ENCODE results near the gene CCDC7.
"Not testable (repeated sequence)": the region's sequence is repeated elsewhere in the genome, so short reads cannot be mapped to it uniquely, and the experiment has no call there.

CCDC7 gene

DNA sequence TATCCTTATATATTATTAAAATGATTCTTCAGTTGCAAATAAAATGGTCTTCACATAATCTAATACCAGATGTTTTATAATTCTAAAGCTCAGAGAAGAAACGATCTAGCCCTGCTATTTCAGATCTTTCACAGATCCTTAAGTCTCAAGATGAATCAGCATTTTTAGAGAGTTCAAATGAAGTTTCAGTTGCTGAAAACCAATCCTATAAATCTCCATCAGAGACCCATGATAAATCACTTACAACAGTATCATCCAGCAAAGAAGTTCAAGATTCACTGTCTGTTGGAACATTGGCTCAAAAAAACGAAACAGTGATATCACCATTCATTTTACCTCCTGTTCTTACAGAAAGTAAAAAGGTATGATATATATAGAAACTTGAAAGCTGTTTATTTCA lies 137.0 kb downstream of the CCDC7 start:
- DNase-seq, result no peak

DNA sequence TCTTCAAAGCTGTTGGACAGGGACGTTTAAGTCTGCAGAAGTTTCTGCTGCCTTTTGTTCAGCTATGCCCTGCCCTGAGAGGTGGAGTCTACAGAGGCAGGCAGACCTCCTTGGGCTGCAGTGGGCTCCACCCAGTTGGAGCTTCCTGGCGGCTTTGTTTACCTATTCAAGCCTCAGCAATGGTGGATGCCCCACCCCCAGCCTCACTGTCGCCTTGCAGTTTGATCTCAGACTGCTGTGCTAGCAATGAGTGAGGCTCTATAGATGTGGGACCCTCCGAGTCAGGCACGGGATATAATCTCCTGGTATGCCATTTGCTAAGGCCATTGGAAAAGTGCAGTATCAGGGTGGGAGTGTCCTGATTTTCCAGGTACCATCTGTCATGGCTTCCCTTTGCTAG lies 152.1 kb downstream of the CCDC7 start:
- not testable (repeated sequence) for DNase-seq

DNA sequence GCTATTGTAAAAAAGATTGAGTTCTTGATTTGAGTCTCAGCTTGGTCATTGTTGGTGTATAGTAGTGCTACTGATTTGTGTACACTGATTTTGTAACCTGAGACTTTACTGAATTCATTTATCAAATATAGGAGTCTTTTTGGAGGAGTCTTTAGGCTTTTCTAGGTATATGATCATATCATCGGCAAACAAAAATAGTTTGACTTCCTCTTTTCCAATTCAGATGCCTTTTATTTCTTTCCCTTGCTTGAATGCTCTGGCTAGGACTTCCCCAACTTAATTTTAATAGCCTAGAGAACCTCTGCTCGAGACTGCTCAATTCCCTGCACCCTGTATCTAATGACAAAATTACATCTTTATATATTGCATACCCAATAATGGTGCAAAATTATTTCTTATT lies 154.4 kb downstream of the CCDC7 start:
- no peak for DNase-seq

DNA sequence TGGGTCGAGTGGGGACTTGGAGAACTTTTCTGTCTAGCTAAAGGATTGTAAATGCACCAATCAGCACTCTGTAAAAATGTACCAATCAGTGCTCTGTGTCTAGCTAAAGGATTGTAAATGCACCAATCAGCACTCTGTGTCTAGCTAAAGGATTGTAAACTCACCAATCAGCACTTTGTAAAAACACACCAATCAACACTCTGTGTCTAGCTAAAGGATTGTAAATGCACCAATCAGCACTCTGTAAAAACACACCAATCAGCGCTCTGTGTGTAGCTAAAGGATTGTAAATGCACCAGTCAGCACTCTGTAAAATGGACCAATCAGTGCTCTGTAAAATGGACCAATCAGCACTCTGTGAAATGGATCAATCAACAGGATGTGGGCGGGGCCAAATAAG lies 155.6 kb downstream of the CCDC7 start:
- not testable (repeated sequence) for DNase-seq

DNA sequence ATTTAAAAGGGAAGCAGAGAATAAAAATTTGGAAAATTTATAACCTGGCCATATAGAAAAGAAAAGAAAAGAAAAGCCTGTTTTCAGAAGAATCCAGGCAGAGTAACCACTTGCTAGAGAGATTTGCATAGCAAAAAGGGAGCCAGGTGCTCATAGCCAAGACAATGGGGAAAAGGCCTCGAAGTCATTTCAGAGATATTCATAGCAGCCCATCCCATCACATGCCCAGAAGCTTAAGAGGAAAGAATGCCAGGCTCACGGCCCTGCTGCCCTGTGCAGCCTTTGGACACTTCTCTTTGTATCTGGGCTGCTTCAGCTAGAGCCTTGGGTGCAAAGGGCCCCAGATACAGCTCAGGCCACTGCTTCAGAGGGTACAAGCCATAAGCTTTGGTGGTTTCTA lies 159.8 kb downstream of the CCDC7 start:
- no peak for DNase-seq

DNA sequence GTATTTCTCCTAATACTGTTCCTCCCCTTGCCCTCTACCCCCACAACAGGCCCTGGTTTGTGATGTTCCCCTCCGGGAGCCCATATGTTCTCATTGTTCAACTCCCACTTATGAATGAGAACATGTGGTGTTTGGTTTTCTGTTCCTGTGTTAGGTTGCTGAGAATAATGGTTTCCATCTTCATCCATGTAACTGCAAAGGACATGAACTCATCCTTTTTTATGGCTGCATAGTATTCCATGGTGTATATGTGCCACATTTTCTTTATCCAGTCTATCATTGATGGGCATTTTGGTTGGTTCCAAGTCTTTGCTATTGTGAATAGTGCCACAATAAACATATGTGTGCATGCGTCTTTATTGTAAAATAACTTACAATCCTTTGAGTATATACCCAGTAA lies 164.6 kb downstream of the CCDC7 start:
- DNase-seq, result not testable (repeated sequence)

DNA sequence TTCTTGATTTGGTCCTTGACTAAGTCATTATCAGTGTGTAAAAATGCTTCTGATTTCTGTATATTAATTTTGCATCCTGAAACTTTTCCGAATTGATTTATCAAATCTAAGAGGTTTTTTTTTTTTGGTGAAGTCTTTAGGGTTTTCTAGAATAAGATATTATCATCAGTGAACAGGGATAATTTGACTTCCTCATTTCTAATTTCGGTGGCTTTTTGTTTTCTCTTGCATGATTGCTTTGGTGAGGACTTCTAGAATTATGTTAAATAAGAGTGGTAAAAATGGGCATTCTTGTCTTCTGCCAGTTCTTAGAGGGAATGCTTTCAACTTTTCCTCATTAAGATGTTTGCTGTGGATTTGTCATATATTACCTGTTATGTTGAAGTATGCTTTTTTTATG lies 170.5 kb downstream of the CCDC7 start:
- DNase-seq, result no peak

DNA sequence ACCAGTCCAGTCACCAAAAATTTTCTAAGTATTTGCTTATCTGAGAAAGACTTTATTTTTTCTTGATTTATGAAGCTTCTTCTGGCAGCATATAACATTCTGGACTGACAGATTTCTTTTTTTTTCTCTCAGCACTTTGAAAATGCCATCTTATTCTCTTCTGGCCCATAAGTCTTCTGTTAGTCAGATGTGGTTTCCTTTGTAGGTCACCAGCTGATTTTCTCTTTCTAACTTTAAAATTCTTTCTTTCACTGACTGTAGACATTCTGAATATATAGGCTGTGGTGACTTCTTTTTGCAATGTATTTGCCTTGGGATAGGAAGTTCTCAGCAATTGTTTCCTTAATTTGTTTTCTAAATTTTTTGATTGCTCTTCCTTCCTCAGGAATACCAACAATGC lies 172.5 kb downstream of the CCDC7 start:
- DNase-seq, result no peak

DNA sequence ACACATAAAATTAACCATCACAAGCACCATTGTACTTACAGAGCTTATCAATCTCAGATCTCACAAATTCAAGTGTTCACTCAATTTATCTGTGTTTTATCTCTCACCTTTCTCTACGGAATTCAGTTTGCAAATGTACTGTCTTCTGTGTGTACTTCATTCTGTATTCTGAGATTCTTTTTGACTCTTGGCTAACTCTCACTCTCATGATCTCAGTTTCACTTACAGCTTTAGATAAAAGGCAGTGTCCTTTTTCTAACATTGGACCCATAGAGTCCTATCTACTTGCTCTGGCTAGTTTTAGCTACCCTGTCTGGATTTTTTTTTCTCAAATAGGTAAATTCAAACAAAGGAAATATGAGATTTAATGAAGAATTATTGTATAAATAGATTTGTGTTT lies 176.0 kb downstream of the CCDC7 start:
- DNase-seq, result no peak

DNA sequence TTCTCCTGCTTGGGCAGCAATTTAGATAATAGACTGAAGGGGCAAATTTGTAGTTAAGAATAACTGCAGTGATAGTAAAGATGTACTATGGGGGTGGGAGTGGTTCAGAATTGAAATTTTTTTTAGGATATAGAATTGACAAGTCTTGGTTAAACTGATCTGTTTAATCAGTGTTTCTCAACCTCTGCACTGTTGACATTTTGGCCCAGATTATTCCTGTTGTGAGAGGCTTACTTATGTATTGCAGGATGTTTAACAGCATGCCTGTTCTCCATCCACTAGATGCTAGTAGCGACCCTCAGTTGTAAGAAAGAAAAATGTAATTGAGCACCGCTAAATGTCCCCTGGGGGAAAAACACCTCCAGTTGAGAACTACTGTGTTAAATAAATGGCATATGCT lies 176.5 kb downstream of the CCDC7 start:
- DNase-seq, result no peak

DNA sequence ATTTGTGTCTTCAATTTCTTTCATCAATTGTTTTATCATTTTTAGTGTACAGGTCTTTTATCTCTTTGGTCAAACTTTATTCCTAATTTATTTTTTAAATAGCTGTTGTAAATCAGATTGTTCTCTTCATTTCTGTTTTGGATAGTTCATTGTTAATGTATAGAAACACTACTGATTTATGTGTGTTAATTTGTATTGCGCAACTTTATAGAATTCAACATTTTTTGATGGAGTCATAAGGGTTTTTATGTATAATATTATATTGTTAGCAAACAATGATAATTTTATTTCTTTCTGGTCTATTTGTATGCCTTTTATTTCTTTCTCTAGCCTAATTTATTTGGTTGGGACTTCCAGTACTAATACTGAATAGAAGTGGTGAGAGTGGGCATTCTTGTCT lies 181.2 kb downstream of the CCDC7 start:
- no peak for DNase-seq

DNA sequence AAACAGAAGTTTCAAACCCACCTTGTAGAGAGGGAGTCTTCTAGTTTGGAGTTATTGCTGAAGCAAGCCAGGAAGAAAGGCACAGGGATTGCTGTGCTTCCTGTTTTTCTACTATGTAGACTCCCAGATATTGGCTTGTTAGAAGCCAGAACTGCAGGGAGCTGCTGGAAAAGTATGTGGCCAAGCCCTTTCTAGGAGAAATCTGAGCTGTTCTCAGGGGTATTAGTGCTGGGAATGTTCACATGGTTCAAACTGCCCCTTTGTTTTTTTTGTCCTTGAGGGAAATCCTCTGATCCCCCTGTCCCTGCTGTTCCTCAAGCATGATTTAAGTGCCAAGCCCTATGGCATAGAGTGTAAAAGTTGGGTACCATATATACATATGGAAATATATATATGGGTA lies 184.0 kb downstream of the CCDC7 start:
- no peak for DNase-seq

DNA sequence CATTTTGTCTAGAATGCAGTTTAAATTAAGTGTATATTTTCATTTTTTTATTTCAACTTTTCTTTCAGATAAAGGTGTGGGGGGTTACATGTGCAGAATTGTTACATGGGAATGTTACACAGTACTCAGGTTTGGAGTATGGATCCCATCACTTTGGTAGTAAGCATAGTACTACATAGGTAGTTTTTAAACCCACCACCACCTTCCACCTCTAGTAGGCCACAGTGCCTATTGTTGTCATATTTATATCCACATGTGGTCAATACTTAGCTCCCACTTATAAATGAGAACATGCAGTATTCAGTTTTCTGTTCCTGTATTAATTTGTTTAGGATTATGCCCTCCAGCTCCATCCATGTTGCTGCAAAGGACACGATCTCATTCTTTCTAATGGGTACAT lies 200.6 kb downstream of the CCDC7 start:
- no peak for DNase-seq

DNA sequence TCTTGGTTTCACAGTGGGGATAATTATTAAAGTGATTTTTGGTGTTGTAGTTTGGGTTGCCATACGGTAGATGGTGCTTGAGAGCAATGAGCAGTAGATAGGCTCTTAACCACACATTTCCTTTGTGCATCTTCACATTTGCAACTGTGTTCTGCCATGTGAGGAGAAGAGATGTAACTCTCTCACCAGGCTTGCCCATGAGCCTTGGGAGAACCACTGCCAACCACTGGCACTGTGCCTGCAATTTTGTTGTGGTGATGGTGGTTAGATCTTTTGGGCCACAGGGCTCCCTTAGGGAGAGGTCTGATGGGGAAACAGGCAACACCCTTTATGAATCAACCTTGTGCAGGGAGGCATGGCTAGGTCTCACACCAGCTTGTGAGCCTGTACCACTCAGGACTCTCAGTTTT lies 204.3 kb downstream of the CCDC7 start:
- no peak for DNase-seq

DNA sequence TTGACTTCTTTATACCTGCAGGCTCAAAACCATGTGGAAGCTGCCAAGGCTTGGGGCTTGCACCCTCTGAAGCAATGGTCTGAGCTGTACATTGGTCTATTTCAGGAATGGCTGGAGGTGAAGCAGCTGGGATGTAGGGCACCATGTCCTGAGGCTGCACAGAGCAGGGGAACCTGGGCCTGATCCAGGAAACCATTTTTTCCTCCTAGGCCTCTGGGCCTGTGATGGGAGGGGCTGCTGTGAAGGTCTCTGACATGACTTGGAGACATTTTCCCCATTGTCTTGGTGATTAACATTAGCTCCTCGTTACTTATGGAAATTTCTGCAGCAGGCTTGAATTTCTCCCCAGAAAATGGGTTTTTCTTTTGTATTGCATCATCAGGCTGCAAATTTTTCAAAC lies 211.5 kb downstream of the CCDC7 start:
- not testable (repeated sequence) for DNase-seq

DNA sequence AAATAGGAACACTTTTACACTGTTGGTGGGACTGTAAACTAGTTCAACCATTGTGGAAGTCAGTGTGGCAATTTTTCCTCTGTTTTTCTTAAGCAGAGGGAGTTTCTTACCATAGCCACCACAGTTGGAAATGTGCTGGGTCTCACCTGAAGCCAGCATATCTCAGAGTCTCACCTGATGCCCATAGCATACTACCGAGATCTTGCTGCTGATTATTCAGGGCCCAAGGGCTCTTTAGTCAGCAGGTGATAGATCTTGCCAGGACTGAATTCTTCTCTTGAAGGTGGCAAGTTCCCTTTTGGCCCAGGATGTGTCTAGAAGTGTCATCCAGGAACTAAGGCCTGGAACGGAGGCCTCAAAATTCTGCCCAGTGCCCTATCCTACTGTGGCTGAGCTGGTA lies 215.4 kb downstream of the CCDC7 start:
- no peak for DNase-seq

DNA sequence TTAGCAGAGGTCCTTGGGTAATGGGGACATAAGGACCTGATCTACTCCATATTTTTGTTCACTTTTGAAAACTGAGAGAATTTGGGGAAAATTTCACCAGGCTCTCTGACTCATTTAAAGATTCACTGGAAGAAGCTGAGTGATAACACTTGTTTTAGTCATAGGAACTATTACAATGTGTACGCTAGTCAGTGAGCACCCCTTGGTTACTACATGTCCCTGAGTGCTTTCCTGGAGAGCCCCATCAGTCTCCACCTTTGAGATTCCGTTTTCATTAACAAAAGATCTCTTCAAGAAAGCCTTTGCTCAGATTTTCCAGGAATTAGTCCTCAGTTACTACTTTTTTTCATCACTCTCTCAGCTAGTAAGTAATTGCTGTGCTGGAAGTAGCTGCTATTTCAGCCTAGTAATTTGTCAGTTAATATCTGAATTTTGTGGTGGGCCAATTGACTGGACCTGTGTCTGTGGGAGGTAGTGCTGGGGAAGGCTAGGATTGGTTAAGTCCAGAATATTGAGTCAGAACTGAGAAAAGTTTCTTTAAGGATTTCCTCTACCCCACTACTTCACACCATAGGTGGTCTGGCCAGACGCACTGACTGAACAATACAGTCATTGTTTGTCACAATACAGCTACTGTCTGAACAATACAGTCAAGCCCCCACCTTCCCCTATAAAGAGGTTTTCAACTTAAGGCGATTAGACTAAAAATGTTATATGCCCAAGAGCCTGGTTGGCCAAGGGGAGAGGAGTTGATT lies 235.0 kb downstream of the CCDC7 start:
- no peak for DNase-seq

DNA sequence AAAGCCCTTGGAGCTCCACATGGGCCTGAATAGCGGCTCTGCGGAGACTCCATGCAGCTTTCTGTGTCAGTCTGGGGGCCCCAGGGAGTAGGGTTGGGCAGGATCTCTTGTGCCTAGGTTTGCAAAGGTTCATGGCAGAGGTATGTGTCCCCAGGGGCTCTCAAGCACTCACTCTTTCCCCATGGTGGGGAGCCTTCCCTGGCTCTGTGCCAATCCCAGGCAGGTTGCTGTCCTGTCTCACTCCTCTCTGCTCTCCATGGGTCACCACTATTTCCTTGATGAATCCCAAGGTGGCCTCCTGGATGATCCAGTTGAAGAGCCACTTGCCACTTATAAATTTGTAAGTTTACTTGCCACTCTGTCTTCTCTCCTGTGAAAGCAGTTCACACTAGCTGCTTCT lies 238.4 kb downstream of the CCDC7 start:
- DNase-seq, result no peak

DNA sequence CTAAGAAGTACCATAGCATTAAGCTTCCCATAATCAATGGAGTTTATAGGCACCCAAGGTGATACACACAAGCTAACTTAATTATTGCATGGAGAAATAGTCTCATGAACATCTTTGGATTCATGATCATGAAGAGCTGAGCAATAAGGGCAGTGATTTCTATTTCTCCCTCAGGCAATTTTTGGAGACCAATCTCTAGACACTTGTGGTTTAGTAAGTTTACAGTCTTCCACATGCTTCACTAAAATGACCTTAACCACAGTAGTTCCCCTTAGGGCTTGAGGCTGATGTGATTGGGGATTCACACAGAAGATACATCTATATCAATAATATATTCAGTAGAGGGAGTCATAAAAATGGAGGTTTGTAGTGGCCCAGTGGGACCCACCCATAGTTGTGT lies 241.2 kb downstream of the CCDC7 start:
- DNase-seq, result peak; percentile 22

DNA sequence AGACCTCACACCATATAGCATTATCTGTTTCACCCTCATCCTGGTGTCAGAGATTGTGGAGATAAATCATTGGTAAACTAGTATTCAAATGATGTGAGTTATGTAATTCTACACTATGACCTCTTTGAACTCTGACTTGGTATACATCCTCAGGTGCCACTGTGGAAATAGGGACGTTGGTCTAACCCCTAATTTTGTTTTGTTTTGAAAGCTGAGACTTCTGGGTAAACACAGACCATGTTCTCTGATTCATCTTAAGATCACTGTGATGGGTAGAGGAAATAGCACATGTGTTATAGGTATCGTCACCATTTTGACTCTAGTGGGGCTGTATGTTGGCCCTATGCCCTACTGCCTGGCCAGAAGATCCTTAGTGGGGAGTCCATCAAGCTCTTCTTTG lies 241.6 kb downstream of the CCDC7 start:
- DNase-seq, result peak; percentile 12

DNA sequence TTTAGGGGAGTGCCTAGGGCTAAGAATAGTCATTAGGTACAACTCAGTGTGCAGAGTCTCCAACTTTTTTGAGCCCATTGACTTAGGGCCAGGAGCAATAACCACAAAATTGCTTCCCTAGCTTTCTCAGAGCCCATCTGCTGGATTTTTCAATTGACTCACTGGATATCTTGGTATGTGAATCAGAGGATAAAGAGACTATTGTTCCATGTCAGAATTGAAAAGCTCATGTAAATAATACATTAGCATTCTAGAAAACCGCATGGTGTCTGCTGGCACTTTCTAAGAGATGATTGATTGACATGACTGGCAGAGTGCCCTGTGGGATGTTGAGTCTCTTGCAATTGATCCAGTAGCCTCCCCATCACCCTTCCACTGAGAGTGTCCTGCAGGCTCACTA lies 246.2 kb downstream of the CCDC7 start:
- peak; percentile 31 for DNase-seq

DNA sequence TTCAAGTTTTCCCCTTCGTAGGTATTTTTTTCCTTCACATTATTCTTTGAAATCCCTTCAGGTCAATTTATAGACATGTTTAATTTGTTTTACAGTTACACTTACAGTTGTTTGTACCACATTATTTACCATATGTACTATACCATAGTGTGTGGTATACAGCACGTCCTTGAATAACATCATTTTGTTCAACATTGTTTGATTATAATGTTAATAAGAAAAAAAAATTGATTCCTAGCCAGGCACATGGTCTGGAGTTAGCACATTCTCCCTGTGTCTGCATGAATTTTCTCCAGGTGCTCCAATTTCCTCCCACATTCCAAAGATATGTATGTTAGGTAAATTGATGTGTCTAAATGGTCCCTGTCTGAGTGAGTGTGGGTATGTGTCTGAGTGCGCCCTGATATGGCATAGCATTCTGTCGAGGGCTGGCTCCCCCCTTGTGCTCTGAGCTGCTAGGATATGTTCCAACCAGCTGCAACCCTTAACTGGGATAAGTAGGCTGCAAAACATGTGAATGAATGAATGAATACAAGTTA lies 247.6 kb downstream of the CCDC7 start:
- no peak for DNase-seq

DNA sequence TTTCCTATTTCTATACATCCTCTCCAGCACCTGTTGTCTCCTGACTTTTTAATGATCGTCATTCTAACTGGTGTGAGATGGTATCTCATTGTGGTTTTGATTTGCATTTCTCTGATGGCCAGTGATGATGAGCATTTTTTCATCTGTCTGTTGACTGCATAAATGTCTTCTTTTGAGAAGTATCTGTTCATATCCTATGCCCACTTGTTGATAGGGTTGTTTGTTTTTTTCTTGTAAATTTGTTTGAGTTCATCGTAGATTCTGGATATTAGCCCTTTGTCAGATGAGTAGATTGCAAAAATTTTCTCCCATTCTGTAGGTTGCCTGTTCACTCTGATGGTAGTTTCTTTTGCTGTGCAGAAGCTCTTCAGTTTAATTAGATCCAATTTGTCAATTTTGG lies 253.7 kb downstream of the CCDC7 start:
- not testable (repeated sequence) for DNase-seq

DNA sequence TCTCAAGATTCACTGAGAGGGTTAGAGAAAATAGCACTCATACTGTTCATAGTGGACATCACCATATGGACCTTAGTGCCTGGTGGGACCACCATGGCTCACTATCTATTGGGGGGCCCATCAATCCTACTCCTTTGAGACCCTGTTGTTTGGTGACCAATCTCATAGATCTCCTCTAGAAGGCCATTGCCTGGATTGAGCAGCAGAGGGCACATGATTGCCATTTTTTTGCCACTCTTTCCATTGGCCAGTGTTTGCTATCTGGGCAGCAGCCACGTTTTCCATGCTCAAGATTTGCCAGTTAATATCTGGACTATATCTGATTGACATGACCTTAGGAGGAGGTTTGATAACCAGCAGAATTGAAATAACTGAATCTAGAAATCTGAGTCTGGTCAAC lies 267.6 kb downstream of the CCDC7 start:
- DNase-seq, result no peak

DNA sequence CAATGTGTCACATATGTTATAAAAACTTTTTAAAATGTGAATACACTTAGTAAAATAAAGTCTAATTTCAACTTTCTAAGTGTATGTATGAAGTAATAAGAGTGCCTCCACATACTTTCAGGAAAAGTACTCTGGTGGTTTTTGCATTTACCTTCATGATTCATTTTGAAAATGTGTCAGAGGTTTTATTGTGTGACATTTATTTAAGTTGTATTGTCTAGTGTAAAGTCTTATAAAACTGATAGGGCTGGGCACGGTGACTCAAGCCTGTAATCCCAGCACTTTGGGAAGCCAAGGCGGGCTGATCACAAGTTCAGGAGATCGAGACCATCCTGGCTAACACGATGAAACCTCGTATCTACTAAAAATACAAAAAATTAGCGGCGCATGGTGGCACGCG lies 285.6 kb downstream of the CCDC7 start:
- DNase-seq, result no peak

Measured in T1000 (cell line).